Activated CD8-positive, alpha-beta memory T cell treated with anti-CD3 and anti-CD28 coated beads, Interleukin-2, amount 50 U/mL, for 48 hours (primary cell): Measurements from ENCODE around the gene PDE6A.
"Not testable (repeated sequence)": the region's sequence is repeated elsewhere in the genome, so short reads cannot be mapped to it uniquely, and the experiment has no call there.

Experiments
- DNase-seq: peaks from one replicate; pipeline ENCODE4 v3.0.0-alpha.2; 2020

Gene PDE6A

GRCh38 chr5:149951138-149951749 is 6.7 kb upstream of the PDE6A start:
- DNase-seq = no peak

GRCh38 chr5:149948993-149949392 is 4.4 kb upstream of the PDE6A start:
- DNase-seq = no peak

- DNase-seq = no peak
Observed at GRCh38 chr5:149946118-149946517, 1.5 kb upstream of the PDE6A start.

GRCh38 chr5:149943177-149943949 is 1.2 kb downstream of the PDE6A start:
- not testable (repeated sequence) for DNase-seq

- DNase-seq = not testable (repeated sequence)
Observed at GRCh38 chr5:149942741-149943169, 1.8 kb downstream of the PDE6A start.

GRCh38 chr5:149942199-149942598 is 2.4 kb downstream of the PDE6A start:
- DNase-seq = no peak

GRCh38 chr5:149941795-149942194 is 2.8 kb downstream of the PDE6A start:
- no peak for DNase-seq

- no peak for DNase-seq
Observed at GRCh38 chr5:149940941-149941644, 3.5 kb downstream of the PDE6A start.

- no peak for DNase-seq
Observed at GRCh38 chr5:149940077-149940574, 4.5 kb downstream of the PDE6A start.

- DNase-seq = no peak
Observed at GRCh38 chr5:149939546-149939945, 5.0 kb downstream of the PDE6A start.

GRCh38 chr5:149938791-149939358 is 5.7 kb downstream of the PDE6A start:
- DNase-seq = no peak

- no peak for DNase-seq
Observed at GRCh38 chr5:149938279-149938678, 6.3 kb downstream of the PDE6A start.

GRCh38 chr5:149937610-149938009 is 7.0 kb downstream of the PDE6A start:
- DNase-seq = no peak

- DNase-seq = no peak
Observed at GRCh38 chr5:149936700-149937091, 7.9 kb downstream of the PDE6A start.

GRCh38 chr5:149936044-149936699 is 8.4 kb downstream of the PDE6A start:
- DNase-seq = no peak

- no peak for DNase-seq
Observed at GRCh38 chr5:149935431-149935901, 9.1 kb downstream of the PDE6A start.

- no peak for DNase-seq
Observed at GRCh38 chr5:149932445-149933350, 11.9 kb downstream of the PDE6A start.

- DNase-seq = no peak
Observed at GRCh38 chr5:149931992-149932436, 12.6 kb downstream of the PDE6A start.

- no peak for DNase-seq
Observed at GRCh38 chr5:149930749-149931574, 13.6 kb downstream of the PDE6A start.

- no peak for DNase-seq
Observed at GRCh38 chr5:149930043-149930748, 14.4 kb downstream of the PDE6A start.
